ENCODE data around the gene TRIM8.
A peak's percentile ranks its signal among the peaks of the same experiment; 100 is the strongest.

The TRIM8 gene, protein sequence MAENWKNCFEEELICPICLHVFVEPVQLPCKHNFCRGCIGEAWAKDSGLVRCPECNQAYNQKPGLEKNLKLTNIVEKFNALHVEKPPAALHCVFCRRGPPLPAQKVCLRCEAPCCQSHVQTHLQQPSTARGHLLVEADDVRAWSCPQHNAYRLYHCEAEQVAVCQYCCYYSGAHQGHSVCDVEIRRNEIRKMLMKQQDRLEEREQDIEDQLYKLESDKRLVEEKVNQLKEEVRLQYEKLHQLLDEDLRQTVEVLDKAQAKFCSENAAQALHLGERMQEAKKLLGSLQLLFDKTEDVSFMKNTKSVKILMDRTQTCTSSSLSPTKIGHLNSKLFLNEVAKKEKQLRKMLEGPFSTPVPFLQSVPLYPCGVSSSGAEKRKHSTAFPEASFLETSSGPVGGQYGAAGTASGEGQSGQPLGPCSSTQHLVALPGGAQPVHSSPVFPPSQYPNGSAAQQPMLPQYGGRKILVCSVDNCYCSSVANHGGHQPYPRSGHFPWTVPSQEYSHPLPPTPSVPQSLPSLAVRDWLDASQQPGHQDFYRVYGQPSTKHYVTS

DNA sequence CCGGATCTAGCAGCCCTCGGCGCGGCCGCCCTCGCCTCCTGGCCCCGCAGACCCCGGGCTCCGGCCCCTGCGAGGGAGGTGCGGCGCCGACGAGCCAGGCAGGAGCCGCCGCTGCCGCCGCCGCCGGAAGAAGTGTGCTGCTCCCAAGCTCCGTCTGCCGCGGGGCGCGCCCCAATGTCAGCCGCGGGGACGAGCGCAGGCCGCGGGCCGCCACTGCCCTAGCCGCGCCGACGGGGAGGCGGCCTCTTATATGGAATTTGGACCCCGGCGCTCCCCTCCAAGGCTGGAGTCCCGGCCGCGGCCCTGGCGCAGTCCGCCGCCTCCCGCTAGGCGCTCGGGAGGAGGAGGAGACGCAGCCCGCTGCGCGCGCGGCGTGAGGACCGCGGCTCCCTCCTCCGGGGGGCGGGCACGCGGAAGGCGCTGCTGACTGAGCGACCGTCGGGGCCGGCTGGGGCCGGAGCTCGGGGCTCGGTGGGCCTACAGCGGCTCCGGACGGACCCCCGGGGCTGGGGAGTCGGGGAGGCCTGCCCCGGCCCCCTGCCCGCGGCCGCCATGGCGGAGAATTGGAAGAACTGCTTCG is at the start of gene TRIM8:
Gene TRIM8, plus strand, starts transcription at position 414 of the 580 bp plus-strand sequence. Its CDS starts 139 bp downstream, at position 553.
- Mint-ChIP-seq H3K27ac (peak within 1 kb of the TSS; percentile 98), H3K36me3 (ENCODE audit: low read depth) (peaks cover 25% of the 10 kb centered on the region), H3K4me3 (peak within 1 kb of the TSS; percentile 96), H3K27me3 (no peaks in the 10 kb centered on the region), H3K9me3 (no peaks in the 10 kb centered on the region), H3K4me1 (peaks cover 42% of the 10 kb centered on the region)
- DNase-seq = peak; percentile 66
- no peak for ATAC-seq

DNA sequence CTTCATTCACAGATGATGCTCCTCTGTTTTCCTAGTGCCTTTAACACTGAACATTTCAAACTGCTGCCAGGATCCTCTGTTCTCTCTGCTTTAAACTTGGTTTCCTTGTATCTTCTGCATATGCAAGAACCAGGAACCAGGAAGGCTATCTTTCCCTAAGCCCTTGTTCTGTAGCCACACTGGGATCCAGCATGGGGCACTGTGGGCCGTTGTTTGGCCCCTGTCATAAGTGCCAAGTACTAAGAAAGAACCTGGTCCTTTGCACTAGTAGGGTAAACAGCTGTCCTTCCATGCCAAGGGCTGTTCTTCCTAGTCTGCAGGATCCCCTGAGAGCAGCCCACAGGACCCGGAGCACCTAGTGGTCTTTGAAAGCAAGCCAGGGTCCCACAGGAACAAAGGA is 49.0 kb upstream of the TRIM8 start:
- no peak for ATAC-seq
- H3K4me1 Mint-ChIP-seq = no peaks in the 10 kb centered on the region

DNA sequence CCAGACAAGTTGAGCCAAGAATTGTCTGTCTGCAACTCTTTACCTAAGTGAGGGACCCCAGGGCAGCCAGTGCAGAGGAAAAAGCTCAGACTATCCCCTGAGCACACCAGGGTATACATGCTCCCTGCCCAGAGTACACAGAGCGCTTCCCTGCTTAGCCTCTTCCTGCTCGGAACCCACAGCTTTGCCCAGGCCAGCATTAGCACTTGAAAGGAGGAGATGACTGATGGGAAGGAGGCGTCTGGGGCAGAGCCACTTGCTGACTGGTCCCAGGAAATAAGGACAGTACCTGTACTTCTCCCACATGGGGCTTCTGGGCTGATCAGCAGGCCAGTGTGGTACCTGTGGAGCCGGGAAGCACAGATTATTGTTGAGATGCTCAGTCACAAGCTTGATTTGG is 48.4 kb upstream of the TRIM8 start:
- Mint-ChIP-seq H3K27ac (no peak overlapping the region), H3K9me3 (no peaks in the 10 kb centered on the region), H3K36me3 (ENCODE audit: low read depth) (peaks cover 2% of the 10 kb centered on the region), H3K4me3 (no peak overlapping the region), H3K27me3 (no peaks in the 10 kb centered on the region), H3K4me1 (no peaks in the 10 kb centered on the region)
- no peak for DNase-seq
- ATAC-seq = no peak

More for the DNA sequence above, 49.0 kb upstream of the TRIM8 start:
- Mint-ChIP-seq H3K27me3 (no peaks in the 10 kb centered on the region), H3K4me3 (no peak overlapping the region), H3K9me3 (no peaks in the 10 kb centered on the region), H3K27ac (no peak overlapping the region), H3K36me3 (ENCODE audit: low read depth) (no peaks in the 10 kb centered on the region)
- no peak for DNase-seq

DNA sequence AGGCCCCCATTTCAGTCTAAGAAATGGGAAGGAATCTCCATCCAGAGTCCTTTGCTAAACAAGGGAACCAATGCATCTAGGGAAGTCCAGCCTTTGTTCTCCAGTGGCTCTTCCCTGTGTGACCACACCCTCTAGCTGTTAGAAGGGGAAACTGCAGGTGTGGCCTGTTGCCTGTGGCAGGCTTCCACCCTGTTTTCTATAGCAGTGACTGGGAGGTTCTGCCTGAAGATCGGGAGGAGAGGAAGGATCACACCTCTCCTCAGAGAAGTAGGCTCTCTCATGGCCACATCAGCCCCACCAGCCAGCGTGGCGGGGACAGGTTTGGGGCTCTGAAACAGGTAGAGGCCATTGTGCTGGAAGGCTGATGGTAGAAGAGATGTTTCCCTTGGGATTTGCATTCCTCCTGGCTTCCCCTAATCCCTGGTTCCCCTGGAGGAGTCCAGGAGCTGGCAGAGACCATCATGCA is 47.7 kb upstream of the TRIM8 start:
- DNase-seq = peak; percentile 34
- Mint-ChIP-seq H3K27me3 (no peaks in the 10 kb centered on the region), H3K36me3 (ENCODE audit: low read depth) (peaks cover 2% of the 10 kb centered on the region), H3K9me3 (no peaks in the 10 kb centered on the region), H3K27ac (no peak overlapping the region), H3K4me1 (no peaks in the 10 kb centered on the region), H3K4me3 (no peak overlapping the region)
- peak; percentile 67 for ATAC-seq

DNA sequence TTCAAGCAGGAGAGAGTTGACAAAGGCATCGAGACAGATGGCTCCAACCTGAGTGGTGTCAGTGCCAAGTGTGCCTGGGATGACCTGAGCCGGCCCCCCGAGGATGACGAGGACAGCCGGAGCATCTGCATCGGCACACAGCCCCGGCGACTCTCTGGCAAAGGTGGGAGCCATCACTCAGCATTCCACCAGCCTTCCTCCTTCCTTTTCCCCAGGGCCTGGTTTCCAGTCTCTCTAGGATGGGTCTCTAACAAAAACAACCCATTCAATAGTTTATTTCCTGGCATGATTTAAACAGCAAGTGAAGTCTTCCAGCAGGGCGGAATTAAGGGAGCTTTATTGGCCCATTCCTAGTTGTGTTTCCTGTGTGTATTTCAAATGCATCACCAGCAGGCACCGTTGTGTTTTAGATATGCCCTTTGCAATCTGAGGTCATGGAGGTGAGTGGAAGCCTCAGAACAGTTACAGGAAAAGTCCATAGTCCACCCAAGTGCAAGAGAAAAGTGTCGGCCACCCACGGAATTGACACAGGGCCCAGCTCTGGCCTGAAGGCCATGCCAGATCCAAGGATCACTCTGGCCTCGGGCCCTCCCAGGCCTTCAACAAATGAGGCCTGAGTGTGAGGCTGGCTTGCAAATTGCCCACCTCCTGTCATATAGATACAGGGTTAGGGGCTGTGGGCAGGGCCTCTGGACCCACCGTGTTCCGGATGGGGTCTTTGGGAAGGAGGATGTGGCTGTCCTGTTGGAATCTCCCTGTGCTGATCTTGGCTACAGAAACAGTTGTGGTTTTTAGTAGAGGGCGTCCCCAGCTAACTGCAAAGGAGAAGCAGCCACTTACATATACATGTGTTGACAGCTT is 46.9 kb upstream of the TRIM8 start:
- Mint-ChIP-seq H3K36me3 (ENCODE audit: low read depth) (peaks cover 2% of the 10 kb centered on the region), H3K27ac (no peak overlapping the region), H3K4me3 (no peak overlapping the region), H3K9me3 (no peaks in the 10 kb centered on the region), H3K27me3 (no peaks in the 10 kb centered on the region), H3K4me1 (no peaks in the 10 kb centered on the region)
- ATAC-seq = no peak
- no peak for DNase-seq

DNA sequence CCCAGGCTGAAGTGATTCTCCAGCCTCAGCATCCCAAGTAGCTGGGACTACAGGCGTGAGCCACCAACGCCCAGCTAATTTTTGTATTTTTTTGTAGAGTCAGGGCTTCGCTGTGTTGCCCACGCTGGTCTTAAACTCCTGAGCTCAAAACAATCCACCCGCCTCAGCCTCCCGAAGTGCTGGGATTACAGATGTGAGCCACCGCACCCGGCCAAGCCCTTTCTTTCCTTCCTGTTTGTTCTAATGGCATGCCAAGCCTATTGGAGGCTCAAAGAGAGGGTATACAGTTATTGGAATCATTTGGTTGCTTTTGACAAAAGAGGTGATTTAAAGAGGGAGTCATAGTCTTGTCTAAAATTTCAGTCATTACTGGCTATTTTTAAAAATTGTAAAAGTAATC is 46.0 kb upstream of the TRIM8 start:
- Mint-ChIP-seq H3K27ac (no peak overlapping the region), H3K36me3 (ENCODE audit: low read depth) (peaks cover 2% of the 10 kb centered on the region), H3K4me1 (no peaks in the 10 kb centered on the region), H3K27me3 (no peaks in the 10 kb centered on the region), H3K4me3 (no peak overlapping the region), H3K9me3 (no peaks in the 10 kb centered on the region)
- DNase-seq = no peak
- ATAC-seq = no peak

DNA sequence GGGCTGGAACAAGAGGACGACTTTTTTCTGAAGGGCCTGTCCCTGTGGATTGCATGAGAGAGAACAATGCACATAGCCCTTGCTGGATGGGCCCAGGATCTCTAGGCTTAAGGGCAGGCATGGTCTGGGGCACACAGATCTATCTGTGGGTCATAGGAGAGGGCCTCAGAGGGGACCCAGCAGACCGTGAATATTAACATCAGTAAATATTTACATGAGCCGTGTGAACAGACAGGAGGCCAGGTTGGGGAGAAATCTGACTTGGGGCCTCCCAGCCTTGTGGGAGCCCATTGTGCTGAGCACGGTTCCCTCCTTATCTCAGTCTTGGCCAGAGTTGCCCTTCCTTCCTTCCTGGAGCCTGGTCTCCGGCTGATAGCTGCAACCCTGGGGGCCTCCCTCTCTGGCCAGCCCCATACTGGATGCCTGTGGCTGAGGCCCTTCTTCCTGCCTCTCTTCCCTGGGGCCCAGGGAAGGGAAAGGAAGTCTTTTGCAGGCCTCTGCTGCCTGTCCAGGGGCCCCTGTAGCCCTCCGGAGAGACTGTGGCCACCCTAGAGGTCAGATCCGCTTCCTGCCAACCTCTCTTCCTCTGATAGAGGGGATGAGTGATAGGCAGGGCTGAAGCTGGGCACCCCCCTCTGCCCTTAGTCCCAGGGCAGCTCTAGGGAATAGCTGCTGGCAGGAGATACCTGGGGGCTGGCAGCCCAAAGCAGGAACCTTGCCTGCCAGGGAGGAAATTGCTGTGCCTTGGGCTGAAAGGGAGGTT is 44.5 kb upstream of the TRIM8 start:
- H3K27me3 Mint-ChIP-seq = no peaks in the 10 kb centered on the region
- H3K27ac Mint-ChIP-seq = no peak overlapping the region
- H3K36me3 Mint-ChIP-seq (ENCODE audit: low read depth) = peaks cover 2% of the 10 kb centered on the region
- no peak overlapping the region for H3K4me3 Mint-ChIP-seq
- ATAC-seq (no peak), DNase-seq (no peak)
- no peaks in the 10 kb centered on the region for H3K9me3 Mint-ChIP-seq
- H3K4me1 Mint-ChIP-seq = peaks cover 8% of the 10 kb centered on the region

DNA sequence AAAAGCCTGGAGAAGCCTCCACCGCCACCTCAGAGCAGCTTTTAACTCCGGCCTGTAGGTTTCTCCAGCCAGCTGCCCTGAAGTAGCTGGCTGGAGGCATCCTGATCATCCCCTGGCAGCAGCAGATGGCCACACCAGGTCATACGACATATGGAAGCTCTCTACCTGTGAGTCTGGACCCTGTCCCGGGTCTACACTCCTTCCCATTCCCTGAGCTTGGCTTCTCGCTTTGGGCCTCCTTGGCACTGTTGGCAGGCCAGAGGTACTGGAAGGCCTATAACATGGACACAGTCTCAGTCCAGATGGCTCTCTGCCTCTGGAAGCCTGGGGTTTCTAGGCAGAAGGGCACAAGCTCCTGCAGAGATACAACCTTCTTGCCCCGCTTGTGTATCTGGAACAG is 43.5 kb upstream of the TRIM8 start:
- no peak for ATAC-seq
- Mint-ChIP-seq H3K27ac (no peak overlapping the region), H3K4me3 (no peak overlapping the region), H3K9me3 (no peaks in the 10 kb centered on the region), H3K27me3 (no peaks in the 10 kb centered on the region), H3K4me1 (peaks cover 8% of the 10 kb centered on the region), H3K36me3 (ENCODE audit: low read depth) (peaks cover 2% of the 10 kb centered on the region)
- DNase-seq = no peak

DNA sequence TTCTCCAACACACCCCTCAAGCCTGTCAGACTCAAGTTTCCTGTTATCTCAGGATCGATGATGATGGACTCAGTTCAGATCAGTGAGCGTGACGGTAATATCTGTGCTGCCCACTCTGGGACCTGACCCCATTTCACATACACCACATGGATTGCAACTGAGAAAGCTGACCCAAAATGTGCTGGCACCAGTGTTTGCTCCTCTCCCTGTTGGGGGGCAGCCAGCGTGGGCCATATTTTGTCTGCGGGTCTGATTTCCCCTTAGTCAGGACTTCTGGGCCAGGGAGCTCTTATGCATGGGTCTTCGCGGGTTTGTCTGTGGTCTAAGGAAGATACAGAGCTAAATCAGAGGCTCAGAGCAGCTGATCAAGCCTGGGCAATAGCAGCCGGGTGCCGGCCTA is 42.6 kb upstream of the TRIM8 start:
- no peaks in the 10 kb centered on the region for H3K27me3 Mint-ChIP-seq
- peaks cover 2% of the 10 kb centered on the region for H3K36me3 Mint-ChIP-seq (ENCODE audit: low read depth)
- no peak overlapping the region for H3K27ac Mint-ChIP-seq
- H3K4me3 Mint-ChIP-seq = no peak overlapping the region
- H3K4me1 Mint-ChIP-seq = peaks cover 8% of the 10 kb centered on the region
- DNase-seq (no peak), ATAC-seq (no peak)
- H3K9me3 Mint-ChIP-seq = no peaks in the 10 kb centered on the region

DNA sequence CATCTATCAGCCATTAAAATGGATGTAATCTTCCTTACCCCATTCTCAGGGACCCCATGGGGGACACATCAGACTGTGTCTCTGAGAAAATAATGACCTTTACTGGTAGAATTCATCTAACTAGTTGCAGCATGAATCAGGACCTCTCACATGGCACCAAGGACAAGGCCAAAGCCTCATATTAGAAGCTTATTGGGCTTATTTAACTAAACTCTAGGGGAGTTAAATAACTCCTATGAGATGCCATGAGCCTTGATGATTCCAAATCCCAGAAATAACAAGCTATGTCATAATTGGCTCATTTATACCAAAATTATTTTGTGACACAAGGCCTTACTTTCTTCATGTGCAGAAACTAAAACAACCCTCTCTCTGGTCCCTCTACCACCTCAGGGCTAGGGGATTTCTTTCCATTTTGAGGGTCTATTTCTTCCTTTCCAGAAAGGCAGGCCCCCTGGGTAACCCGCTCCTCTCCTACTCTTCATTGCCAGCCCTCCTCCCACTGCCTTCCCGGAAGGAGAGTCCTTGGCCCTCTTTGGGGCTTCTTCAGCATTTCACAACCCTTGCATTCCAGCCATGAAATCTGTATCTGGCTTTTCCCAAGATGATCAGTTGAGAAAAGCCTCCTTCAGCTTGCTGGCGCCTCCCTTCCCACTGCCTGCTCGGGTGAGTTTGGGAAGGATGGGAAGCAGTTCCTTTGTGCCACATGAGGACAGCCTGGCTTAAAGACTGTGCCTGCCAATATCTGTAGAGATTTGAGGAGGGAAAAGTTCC is 41.8 kb upstream of the TRIM8 start:
- ATAC-seq (no peak), DNase-seq (no peak)
- no peak overlapping the region for H3K27ac Mint-ChIP-seq
- H3K27me3 Mint-ChIP-seq = no peaks in the 10 kb centered on the region
- peaks cover 2% of the 10 kb centered on the region for H3K36me3 Mint-ChIP-seq (ENCODE audit: low read depth)
- H3K4me1 Mint-ChIP-seq = peaks cover 8% of the 10 kb centered on the region
- no peaks in the 10 kb centered on the region for H3K9me3 Mint-ChIP-seq
- H3K4me3 Mint-ChIP-seq = no peak overlapping the region

DNA sequence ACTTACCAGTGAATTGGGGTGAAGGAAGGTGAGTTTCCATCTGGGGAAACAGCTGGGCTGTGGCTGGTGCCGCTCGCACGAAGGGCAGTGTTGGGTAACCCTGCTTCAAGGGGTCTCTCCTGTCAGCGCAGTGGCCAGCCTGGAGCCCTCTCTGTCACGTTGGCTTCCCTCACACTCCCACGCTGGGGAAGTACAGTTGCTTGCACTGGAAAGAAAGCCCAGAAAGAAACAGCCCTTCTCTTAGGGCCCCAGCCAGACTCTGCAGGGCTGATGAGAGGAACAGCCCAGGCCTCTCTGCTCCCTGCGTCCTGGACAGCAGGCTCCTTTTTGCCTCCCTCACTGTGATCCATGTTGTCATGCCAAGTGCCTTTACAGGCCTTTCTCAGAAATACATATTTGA is 40.3 kb upstream of the TRIM8 start:
- H3K27ac Mint-ChIP-seq = no peak overlapping the region
- peaks cover 13% of the 10 kb centered on the region for H3K4me1 Mint-ChIP-seq
- ATAC-seq (no peak), DNase-seq (no peak)
- H3K9me3 Mint-ChIP-seq = no peaks in the 10 kb centered on the region
- H3K36me3 Mint-ChIP-seq (ENCODE audit: low read depth) = peaks cover 2% of the 10 kb centered on the region
- no peaks in the 10 kb centered on the region for H3K27me3 Mint-ChIP-seq
- H3K4me3 Mint-ChIP-seq = no peak overlapping the region

DNA sequence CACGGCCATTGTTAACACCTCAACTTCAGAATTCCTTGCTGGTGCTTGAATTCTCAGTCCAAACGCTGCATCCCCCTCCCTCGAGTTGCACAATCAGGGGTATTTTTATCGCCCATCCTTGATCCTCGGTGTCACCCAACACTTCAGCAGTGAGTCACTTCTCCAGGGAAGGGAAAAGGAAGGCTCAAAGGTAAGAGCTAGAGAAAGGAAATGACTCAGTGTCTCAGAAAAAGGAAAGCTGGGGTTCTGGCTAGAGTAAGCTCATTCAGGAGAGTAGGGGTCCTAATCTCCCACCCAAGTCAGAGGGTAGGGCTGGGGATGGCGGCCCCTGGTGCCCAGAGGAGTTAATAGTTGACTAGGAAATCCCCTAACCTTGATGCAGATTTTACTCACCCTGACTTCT is 39.8 kb upstream of the TRIM8 start:
- Mint-ChIP-seq H3K4me1 (peaks cover 14% of the 10 kb centered on the region), H3K27ac (peak overlapping the region; percentile 25), H3K4me3 (no peak overlapping the region), H3K9me3 (no peaks in the 10 kb centered on the region), H3K27me3 (no peaks in the 10 kb centered on the region), H3K36me3 (ENCODE audit: low read depth) (peaks cover 2% of the 10 kb centered on the region)
- DNase-seq = no peak
- ATAC-seq = no peak

DNA sequence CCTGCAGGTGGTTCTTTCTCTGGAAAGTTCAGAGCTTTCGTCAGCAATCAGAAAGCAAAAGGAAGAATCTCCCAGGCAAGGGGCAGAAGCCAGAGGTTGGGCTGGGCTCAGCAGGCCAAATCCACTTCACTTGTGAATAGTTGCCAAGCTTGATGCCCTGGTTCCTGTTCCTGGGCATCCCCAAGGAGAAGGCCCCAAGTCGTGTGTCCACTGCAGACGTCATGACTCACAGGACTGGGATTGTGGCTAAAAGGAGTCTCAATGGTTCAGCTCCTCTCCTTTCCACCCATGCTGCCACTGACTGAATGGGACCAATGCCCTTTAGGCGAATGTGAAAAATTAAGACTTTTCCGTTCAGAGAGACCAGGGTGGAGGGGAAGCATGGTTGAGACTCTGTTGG is 38.6 kb upstream of the TRIM8 start:
- ATAC-seq (no peak), DNase-seq (no peak)
- Mint-ChIP-seq H3K36me3 (ENCODE audit: low read depth) (no peaks in the 10 kb centered on the region), H3K4me3 (no peak overlapping the region), H3K9me3 (no peaks in the 10 kb centered on the region), H3K27ac (no peak overlapping the region), H3K27me3 (no peaks in the 10 kb centered on the region), H3K4me1 (peaks cover 16% of the 10 kb centered on the region)
